Left kidney (tissue), 2 donors: ENCODE results near the gene CCBE1. TPM values are rescaled to one million over a fixed set of nuclear protein-coding genes. Genes with fewer than 3 reads are reported as not detected.

Experiments
- DNase-seq: peaks from one replicate; pipeline ENCODE4 v3.0.0-alpha.2; 2013
- polyA plus RNA-seq: library from polyadenylated mRNA; unstranded; fragments of 120-200 nt; gene quantifications from one replicate; pipeline ENCODE4 v1.2.1, GENCODE V29; 2013; ENCODE audit not compliant: insufficient read length

The CCBE1 gene
- polyA plus RNA-seq, 1 donor = 31.5 TPM

DNA sequence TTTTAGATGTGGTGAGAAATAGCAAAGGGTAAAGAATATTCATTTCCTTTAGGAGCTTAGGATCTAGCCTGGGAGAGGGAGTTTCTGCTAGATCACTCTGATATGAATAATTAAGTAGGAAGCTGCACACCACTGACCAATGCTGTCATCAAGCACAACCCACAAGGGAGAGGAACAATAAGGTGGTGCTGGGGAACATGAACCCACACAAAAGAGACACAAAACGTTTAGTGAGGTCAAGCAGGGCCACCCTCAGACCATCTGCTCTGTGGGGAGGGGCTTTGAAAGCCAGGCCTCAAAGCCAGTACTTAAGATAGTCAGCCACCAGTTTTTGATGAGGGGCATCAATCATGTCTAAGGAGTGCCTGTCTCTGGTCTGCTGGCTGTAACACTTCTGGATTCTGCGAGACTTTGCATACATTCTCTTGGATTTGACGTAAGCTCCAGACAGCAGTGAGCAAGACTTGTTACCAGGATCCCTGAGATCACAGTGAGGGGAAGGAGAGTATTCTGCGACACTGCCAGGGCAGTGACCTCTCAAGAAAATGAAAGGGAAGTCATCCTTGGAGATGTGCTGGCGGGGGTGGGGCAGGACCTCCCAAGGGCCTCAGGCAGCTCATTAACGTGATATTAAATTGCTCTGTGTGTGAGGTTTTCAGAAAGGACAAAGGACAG is 127.0 kb downstream of the CCBE1 start:
- no peak for DNase-seq

DNA sequence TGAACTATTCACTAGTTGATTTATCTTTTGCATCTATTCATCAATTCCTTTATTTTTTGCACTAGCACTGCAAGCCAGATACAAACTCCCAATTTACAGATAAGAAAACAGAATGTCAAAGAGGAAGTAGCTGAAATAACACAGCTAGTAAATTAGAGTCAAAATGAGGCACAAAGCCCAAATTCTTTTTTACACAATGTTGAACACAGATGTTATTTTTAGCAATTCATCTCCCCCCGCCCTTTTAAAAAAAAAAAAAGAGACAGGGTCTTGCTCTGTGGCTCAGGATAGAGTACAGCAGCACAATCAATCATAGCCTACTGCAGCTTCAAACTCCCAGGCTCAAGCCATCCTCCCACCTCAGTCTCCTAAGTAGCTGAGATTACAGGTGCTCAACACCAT is 127.8 kb downstream of the CCBE1 start:
- no peak for DNase-seq

DNA sequence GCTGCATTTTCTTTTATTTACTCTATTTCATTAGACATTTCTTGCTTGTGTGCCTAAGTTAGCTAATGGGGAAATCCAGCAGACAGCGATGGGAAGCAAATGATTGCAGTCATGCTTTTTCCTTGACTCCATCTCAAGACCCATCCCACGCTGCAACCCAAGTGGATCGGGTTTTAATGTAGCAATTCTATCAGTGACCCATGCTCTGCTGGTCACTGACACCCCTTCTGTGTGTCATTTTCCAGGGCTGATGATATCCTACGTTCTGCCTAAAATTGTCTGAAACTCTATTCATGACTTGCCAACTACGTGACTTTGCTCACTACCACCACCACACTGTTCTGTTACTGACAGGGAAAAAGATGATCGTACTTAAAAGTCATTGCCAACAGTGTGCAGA is 129.8 kb downstream of the CCBE1 start:
- no peak for DNase-seq

DNA sequence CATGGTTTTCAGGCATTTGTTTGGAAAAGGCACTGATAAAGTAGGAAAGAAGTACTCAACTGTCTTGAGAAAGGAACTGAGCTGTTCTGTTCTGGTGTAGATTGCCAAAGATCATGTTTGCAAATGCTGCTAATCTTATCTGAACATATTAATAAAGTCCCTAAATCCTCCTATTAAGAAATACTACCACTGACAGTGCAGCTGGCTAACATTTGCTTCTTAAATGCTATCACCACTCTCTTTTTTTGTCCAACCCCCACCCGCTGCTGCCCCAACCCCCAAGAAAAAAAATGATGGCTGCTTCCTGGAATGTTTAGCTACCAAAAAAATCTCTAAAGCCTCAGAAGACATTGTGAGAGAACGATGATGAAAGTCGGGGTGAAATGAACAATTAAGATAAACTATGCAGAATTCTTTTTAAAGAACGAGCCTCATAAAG is 130.7 kb downstream of the CCBE1 start:
- no peak for DNase-seq

DNA sequence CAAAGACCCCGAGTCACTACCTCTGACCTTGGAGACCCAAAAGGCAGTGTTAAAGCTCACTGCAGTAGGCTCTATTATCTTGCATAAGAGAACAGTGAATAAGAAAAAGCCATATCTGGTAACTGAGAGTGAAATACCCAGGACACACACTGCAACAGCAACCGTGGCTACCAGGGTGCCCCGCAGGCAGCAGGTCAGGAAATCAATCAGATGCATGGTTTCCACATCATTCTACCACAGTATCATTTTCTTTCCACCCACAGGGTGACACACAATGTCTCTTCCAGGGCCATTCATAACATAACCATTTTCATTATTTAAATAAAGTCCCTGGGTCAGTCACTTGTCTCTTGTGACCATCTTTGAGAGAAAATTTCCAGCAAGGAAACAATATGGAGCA is 131.3 kb downstream of the CCBE1 start:
- no peak for DNase-seq

DNA sequence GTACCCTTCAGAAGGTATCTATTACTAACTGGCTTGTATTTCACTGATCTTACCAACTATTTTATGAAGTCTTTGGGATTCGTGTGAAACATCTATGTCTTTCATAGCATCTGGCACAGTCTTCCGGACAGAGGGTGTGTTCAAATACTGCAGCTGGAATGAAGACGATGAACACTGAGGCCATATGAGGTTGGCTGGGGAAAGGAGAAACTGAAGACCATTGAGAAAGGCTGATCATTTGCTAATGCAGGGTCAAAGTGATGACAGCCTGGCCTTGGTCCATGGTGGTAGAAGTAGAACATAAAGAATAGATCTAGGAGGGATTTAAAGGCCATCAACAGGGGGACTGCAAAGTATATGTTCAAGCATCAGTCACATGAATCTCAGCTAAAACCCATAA is 132.7 kb downstream of the CCBE1 start:
- DNase-seq = no peak

DNA sequence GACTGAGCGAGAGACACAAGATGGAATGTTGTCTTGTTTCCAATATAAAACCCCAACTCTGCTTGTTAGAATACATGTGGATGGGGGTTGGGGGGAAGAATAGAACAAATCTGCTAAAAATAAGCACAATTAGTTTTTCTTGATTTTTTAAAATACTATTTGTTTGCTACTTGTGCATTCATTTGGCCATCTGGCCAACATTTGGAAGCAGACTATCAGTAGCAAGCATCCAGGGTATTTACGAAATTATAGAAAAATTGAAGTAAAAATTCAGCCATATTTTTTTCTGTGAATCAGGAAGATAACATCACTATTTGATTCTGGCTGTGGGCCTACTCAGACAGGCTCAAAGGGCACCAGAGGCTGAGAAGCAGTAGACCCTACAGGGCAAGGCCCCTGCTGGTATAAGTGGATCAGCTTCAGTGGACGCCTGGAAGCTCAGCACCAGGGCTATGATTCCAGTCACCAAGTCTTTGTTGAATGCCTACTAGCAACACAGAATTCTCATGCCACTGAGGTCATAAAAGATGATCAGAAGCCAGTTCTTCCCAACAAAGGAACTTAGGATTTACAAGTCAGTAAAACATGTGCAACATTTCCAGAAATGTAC is 133.9 kb downstream of the CCBE1 start:
- DNase-seq = no peak

DNA sequence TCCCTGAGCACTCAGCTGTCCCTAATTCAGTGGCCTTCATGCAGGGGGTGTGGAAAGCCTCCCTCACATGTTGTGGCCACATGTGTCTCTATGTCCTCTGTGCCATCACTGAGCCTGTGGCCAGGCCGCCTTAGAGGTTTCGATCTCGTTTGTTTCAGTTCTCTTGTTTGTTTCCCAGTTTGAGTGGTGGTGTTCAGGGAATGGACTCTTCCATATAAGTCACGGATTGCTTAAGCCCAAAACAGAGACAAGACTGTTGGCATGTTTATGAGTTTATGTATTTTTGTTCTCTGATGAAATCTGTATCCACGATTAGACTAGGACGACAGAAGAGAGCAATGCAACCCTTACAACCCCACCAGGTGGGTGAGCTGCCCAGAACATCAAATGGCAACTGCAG is 134.5 kb downstream of the CCBE1 start:
- no peak for DNase-seq

DNA sequence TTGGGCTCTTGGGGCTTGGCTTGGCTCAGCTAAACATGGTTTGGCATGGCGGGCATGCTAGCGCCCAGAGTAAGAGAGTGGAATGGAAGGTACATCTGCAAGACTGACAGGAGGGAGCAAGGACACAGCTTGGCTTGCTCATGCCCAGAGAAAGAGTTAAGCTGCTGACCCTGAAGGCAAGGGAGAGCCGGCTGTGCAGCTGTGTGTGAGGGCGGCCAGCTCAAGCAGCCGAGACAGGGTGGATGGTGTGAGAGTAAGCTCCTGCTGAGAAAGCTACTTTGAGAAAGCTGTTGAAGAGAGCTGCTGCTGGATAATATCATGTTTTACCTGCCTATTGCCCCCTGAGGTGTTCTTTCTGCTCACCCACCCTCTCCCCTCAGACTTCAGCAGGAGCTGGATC is 135.6 kb downstream of the CCBE1 start:
- DNase-seq = no peak

DNA sequence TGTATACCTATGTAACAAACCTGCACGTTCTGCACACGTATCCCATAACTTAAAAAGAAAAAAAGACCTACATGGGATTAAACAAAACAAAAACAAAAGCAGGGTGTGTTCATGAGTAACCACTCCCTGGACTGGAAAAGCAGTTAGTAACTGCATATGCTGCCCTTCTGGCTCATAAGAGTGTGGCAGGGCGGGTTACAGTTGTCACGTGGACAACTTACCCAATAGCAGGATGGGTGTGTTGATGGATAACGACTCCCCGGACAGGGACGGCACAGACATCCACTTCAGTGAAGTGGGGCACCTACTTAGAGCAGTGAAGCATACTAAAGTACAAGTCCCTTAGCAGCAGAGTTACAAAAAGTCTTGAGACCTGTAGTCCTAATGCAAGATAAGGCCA is 136.7 kb downstream of the CCBE1 start:
- DNase-seq = no peak

DNA sequence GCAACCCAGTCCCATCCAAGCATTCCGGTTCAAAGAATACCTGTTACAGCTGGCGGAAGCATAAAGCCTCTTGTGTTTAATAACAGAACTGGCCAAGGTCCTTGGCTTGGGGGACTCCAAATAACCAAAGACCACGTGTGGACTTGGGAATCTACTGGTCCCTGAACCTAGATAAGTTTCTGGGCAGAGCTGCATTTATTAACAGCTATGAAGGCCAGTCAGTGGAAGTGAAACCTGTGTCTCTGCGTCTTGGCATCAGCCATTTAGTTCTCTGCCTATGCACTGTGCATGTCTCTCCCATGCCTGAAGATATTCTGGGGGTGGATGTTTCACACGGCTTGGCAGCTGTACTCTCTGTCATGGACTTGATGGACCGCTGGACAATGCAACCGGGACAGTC is 137.7 kb downstream of the CCBE1 start:
- no peak for DNase-seq

DNA sequence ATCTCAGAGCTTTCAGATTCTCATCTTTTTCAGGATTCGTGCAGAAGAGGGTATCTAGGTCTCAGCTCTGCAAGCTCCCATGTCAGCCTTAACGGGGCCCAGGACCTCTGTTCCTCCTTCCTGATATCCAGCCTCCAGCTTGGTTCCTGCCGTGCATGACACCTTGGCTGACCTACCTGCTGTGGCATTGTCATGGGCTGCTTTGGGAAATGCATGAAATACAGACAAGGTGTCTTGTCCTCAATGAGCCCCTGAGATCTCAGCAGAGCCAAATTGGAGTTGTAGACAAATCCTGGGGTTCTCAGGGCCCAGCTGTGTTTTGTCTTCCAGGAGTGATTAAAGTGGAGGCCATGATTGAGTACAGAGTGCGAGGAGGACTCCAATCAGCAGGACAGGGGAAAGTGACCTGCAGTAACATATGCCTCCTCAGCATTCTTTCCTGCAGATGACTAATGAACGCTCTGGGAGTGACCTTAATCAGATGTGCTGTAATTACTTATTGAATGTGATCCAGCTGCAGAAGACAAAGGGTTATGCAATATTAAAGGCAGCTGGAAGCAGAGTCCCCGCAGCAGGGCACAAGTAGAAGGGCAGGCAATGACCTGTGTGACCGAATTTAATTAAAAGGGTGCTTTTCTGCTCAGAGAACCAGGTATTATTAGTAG is 141.1 kb downstream of the CCBE1 start:
- no peak for DNase-seq

DNA sequence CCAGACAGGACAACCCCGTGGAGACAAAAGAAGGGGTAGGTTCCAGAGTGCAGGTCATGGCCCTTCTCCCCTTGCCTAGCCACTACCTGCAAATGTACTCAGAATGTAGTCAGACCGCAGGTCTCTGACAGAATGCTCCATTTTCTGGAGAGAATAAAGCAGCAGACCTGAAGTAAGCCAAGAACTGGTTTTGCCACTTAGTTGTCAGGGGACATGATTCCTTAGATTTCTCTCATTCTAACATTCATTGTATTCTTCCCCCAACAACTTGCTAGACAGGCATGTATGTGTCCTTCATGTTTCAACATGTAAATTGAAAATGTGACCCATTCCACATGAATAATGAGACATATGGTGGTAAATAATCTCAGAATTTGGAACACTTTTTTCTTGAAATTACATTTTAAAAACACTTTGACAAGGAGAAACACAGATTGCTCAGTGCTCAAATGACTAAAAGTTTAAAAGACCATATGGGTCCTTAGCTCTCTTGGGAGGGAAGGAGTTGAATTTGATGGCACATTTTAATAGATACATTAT is 142.4 kb downstream of the CCBE1 start:
- DNase-seq = no peak

DNA sequence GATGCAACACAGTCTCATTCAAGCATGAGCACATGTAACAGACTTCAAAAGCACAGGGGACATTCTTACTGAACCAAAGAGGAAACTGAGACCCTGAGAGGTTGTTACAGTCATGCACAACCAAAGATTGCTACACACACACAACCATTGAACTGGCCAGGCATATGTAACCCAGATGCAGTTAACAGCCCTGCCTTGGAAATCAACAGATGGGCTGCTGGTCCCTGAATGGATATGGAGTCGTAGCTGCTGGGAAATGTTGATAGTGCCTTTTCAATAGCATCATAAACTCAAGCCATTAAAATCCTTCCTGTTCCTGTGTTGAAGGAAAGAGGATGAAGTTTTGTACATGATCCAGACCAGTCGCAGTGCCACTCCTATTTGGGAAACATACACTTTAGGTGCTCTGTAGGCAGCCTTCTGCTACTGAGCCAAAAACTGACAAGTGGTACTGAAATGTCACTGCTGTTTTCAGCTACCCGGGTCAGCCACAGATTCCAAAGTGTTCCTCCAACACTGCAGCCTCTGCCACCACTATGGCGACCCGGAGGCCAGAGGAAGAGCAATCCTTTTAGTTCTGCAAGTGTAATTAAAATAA is 143.9 kb downstream of the CCBE1 start:
- no peak for DNase-seq

DNA sequence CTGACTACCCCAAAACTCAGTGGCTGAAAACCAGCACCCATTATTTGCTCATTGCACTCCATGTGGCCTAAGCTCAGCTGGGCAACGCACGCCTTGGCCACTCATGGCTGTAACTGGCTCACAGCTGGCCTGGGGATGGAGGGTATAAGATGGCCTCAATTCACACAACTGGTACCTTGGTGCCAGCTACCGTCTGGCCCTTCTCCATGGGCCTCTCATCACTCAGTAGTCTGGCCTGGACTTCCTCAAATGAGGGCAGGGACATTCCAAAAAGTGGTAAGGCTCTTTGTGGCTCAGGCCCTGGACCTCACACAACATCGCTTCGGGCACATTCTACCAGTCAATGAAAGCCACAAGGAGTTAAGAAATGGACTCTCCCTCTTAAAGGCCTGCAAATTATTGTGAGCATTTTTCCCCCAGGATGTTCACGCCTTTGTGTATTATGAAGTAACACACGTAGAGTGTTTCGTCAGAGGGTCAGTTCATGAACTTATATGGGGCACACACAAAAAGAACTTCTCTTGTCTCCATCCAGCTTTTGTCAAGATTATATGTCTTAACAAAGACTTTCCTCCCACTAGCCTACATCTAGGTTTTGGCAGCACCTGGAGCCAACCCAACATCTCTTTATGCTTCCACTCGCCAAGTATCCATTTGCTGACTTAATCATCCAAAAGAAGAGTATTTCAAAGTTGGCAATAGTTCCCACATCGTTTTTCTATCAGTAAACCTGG is 145.2 kb downstream of the CCBE1 start:
- no peak for DNase-seq

DNA sequence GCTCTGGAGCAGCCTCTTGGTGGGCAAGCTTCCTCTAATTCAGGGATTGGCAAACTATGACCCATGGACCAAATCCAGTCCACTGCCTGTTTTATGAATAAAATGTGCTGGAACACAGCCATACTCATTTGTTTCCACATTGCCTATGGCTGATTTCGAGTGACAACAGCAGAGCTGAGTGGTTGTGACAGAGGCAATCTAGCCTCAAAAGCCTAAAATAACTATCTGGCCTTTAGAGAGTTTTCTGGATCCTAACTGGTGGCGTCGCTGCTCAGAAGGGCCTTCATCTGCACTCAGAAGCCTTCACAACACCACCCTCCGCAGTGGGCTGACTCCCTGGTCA is 147.1 kb downstream of the CCBE1 start:
- no peak for DNase-seq

DNA sequence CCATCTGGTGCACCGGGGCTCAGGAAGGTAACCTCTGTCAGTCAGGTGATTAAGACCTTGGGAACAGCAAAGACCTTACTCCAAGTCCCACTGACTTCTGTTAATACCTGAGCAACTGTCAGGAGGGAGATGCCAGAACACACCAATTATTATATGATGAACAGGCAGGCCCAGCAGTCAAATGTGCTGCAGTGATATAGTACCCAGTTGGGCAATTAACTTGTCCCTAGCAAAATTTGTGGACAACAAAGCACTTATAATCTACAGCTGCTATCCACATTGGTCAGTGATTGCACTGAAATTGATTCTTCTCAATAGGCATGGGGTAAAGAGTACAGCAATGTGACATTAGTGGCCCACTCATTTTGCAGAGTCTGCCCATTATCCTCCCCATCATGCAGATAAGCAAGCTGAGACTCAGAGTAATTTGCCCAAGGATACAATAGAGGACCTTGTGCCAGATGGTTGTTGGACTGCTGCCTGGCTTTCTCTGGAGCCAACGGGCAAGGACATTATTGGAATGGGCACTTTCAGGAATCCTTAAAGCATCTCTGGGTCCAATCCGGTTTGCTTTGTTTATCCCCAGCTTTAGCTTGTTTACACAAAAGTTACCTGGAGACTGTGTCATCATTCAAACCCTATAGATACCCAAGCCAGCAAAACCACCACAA is 147.6 kb downstream of the CCBE1 start:
- no peak for DNase-seq

DNA sequence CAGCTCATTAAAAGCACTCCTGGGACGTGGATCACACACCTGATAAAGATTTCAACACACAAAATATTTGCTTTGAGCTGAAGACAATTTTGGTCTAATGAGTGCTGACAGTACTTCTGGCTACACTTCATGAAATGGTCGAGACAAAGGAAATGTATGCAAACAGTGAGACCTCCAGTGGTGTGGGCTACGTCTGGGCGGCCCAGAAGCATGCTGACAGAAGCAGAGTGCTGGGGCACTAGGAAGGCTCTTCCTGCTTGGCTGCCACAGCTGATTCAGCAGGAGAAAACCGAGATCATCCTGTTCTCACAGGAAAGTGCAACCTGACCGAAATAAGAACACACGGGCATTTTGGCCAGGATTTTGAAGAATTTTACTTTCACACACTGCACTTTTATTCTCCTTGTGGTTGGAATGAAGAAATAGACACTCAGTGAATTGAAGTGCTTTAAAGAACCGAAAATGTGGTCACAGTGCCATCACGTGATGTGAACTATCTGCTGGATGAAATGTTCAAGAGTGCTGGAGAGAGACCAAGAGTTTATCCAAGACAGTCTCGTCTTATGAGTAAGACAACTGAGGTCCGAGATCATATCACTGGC is 149.5 kb downstream of the CCBE1 start:
- no peak for DNase-seq

DNA sequence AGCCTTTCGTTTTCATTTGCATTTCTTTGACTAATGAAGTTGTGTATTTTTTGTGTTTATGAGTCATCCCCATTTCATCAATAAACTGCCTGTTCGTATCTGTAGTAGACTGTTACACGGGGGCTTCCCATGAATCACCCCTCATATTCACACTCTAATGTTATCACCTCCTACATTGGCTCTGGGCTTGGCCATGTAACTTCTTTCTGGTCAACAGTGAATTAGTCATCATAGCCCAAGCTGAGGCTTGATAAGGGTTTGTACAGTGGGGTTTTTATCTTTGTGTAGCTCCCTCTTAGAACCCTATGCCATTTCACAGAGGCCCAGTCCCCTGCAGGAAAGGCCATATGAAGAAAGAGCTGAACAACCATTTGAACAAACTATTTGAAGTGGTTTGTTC is 151.0 kb downstream of the CCBE1 start:
- no peak for DNase-seq

DNA sequence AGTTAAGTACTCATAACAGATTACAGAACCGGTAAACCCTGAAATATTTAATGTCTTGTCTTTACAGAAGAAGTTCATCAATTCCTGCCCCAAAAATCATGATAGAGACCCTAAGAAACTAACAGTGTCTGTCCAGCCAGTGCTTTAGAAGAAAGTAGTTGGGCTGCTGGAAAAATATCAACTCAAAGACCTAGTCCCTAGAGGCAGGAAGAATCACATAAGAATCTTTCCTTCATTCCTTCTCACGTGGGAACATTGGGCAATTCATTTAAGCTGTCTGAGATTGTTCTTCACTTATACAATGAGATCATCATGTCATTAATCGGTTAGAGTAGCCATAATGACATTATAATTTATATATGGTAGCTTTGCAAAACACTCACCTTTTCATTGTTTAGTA is 156.4 kb downstream of the CCBE1 start:
- no peak for DNase-seq

DNA sequence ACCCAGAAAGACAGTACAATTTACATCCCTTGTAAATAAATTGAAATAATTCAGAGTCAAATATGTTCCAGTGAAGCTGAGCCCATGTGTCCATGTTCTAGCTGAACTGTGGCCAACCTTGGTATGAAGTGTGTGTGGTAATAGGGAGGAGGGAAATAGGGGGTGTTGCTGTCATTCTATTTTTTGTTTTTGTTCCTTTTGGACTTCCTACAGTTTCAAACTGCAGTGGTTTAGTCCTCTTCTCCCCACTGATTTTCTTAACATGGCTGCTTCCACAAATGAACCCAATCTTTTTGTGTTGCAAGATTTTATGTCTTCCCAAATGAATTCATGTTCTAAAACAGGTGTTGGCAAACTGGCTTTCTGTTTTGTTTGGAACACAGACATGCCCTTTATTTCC is 156.9 kb downstream of the CCBE1 start:
- DNase-seq = no peak

DNA sequence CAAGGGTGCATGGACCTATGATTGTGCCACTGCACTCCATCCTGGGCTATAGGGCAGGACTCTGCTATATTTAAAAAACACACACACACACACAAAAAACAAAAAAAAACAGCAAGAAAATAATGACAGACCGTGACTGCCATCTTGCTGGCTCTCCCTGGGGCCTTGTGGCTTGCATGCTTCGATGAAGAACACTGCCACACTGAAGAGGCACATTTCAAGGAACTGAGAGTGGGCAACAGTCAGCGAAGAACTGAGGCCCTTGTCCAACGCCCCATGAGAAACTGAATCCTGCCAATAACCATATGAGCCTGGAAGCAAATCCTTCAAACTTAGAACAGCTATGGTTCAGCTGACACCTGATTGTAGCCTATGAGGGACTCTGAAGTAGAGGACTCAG is 158.1 kb downstream of the CCBE1 start:
- no peak for DNase-seq
